IgD-negative memory B cell (primary cell): ENCODE data around the gene CANX. TPM values are rescaled to one million over a fixed set of nuclear protein-coding genes. Genes with fewer than 3 reads are reported as not detected.
"Not testable (repeated sequence)": the region's sequence is repeated elsewhere in the genome, so short reads cannot be mapped to it uniquely, and the experiment has no call there.

Experiments
- H3K27ac Mint-ChIP-seq, 3 donors: one replicate each; pipeline ENCODE4 v1.8.0; 2020 to 2022; ENCODE audit warnings: mild to moderate bottlenecking in 3 of 3, mixed read lengths in 3 of 3, moderate library complexity in 1 of 3
- H3K27me3 Mint-ChIP-seq: one replicate; pipeline ENCODE4 v1.8.0; 2021; ENCODE audit warnings: mixed read lengths
- H3K36me3 Mint-ChIP-seq: one replicate; pipeline ENCODE4 v1.8.0; 2020; ENCODE audit warnings: mild to moderate bottlenecking, mixed read lengths
- H3K4me1 Mint-ChIP-seq, 3 donors: one replicate each; pipeline ENCODE4 v1.8.0; 2020 to 2022; ENCODE audit warnings: mixed read lengths in 3 of 3, mild to moderate bottlenecking in 1 of 3
- H3K4me3 Mint-ChIP-seq, 4 donors: one replicate each; pipeline ENCODE4 v1.8.0; 2020 to 2022; ENCODE audit warnings: mild to moderate bottlenecking in 4 of 4, mixed read lengths in 4 of 4, moderate library complexity in 3 of 4
- H3K9me3 Mint-ChIP-seq, 3 donors: one replicate each; pipeline ENCODE4 v1.8.0; 2020 to 2021; ENCODE audit warnings: mixed read lengths in 3 of 3, mild to moderate bottlenecking in 1 of 3
- polyA plus RNA-seq: library from polyadenylated mRNA; unstranded; fragments of 300-500 nt; fragmentation: Illumina TruSeq; gene quantifications from one replicate; pipeline ENCODE4 v1.2.3, GENCODE V29; 2021

CANX gene
- polyA plus RNA-seq, 1 donor from 2014 or later, result 147 TPM

DNA sequence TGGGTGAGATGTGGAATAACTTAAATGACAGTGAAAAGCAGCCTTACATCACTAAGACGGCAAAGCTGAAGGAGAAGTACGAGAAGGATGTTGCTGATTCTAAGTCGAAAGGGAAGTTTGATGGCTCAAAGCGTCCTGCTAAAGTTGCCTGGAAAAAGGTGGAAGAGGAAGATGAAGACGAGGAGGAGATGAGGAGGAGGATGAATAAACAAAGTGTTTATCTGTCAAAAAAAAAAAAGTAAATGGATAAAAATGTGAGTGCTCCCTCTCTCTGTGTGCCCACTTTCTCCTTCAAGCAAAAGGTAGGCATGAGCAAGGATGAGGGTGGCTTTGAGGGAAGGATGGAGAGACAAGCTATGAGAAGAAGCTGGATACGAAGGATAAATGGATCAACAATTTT, 4.2 kb upstream of the CANX start:
- Mint-ChIP-seq H3K27me3 (no peaks in the 10 kb centered on the region), H3K9me3 (no peaks in the 10 kb centered on the region), H3K36me3 (peaks cover 2% of the 10 kb centered on the region), H3K4me3 (peak overlapping the region in 1 of 4 donors; percentile 75), H3K27ac (peak overlapping the region in 2 of 3 donors; percentile 0 to 92), H3K4me1 (peaks cover 10 to 15% (median 12%) of the 10 kb centered on the region in 3 donors)

DNA sequence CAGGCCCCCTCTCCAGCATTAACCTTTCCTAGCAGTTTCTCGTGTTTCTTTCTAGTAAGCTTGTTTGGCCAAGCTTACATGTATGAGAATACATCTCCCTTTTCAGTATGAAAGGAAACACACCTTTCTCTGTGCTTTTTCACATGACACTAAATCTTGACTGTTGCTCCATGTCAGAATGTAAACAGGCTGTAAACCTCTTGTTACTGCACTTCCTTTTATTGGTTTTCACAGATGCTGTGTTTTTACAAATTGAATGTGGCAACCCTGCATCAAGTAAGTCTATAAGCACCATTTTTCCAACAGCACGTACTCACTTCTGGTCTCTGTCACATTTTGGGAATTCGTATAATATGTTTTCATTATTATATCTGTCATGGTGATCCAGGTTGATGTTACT, 2.2 kb upstream of the CANX start:
- Mint-ChIP-seq H3K36me3 (peaks cover 2% of the 10 kb centered on the region), H3K27me3 (no peaks in the 10 kb centered on the region), H3K27ac (peak overlapping the region in 2 of 3 donors; percentile 5 to 35), H3K4me1 (peaks cover 20 to 25% (median 22%) of the 10 kb centered on the region in 3 donors), H3K9me3 (no peaks in the 10 kb centered on the region), H3K4me3 (peak overlapping the region in 3 of 4 donors; percentile 12 to 34 (median 17))

DNA sequence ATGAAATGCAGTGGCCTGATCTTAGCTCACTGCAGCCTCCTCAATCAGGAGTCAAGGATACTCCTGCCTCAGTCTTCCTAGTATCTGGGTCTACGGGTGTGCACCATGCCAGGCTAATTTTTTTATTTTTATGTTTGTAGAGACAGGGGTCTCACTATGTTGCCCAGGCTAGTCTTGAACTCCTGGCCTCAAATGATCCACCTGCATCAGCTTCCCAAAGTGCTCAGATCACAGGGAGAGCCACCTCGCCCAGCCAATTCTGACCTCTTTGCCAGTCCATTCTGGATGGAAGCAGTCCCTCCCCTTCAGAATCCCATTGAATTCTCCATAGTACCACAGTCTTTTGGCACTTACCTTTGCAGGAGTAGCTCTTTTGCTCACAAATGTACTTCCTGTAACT, 1.7 kb upstream of the CANX start:
- Mint-ChIP-seq H3K9me3 (no peaks in the 10 kb centered on the region), H3K27ac (peak overlapping the region in 2 of 3 donors; percentile 96 to 99), H3K27me3 (no peaks in the 10 kb centered on the region), H3K4me3 (peak overlapping the region in 3 of 4 donors; percentile 27 to 99 (median 70)), H3K4me1 (peaks cover 22 to 27% (median 22%) of the 10 kb centered on the region in 3 donors), H3K36me3 (peaks cover 2% of the 10 kb centered on the region)

DNA sequence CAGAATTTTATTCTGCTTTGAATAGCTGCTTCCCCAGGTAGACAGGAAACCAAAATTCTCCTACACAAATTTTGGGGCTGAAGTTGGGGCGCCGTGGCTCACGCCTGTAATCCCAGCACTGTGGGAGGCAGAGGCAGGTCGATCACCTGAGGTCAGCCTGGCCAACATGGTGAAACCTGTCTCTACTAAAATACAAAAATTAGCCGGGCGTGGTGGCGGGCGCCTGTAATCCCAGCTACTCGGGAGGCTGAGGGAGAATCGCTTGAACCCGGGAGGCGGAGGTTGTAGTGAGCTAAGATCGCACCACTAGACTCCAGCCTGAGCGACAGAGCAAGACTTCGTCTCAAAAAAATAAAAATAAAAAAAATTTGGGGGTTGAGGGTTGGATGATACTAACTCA, 1.2 kb upstream of the CANX start:
- Mint-ChIP-seq H3K4me3 (peak overlapping the region in 3 of 4 donors; percentile 94 to 99 (median 99)), H3K27ac (peak overlapping the region; percentile 96 to 99 (median 99)), H3K4me1 (peaks cover 26 to 27% (median 26%) of the 10 kb centered on the region in 3 donors)
- H3K9me3 Mint-ChIP-seq, H3K27me3 Mint-ChIP-seq, H3K36me3 Mint-ChIP-seq: not testable (repeated sequence)

DNA sequence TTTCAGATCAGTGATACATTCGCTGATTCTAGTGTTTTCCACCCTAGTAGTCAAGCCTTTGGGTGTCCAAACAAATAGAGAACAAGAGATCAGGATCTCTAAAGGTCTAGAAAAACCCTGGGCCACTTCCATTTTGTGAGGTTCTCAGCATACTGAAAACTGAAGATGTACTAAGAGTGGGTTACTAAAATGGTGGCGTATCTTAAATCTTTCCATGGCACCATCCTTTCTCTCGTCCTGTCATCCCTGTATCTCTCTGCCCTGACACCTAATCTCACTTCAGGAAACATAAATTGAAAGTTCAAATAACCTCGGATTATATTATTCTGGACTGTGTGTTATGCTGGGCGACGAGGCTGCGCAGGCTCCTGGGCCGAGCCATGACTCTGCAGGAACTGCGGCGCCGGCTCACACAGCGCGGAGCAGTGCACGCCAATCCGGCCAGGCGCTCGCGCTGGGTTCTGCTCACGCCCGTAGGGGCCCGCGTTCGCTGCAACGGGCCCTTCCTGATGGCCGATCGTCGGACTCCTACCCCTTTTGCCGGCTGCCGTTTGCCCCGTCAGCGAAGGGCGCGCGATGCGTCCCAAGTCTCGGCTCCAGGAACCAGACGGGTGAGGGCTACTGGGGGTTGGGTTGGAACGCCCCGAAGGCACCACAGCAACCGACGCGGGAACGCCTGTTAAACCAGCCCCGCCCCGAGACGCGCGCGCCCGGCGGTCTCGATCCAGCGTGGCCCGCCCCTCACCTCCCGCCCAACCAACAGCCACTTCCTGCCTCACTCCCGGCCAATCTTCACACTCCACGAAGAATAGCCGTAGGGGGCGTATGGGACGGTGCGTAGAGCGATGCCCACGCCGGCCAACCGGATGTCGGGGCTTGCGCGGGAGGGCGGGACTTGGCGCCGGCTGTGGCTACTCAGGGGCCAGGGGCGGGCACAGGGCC, 503 bp upstream of the CANX start:
- Mint-ChIP-seq H3K27me3 (no peaks in the 10 kb centered on the region), H3K27ac (peak overlapping the region; percentile 96 to 99 (median 99)), H3K36me3 (peaks cover 2% of the 10 kb centered on the region), H3K4me3 (peak overlapping the region; percentile 94 to 99 (median 98)), H3K4me1 (peaks cover 27 to 28% (median 27%) of the 10 kb centered on the region in 3 donors), H3K9me3 (no peaks in the 10 kb centered on the region)

DNA sequence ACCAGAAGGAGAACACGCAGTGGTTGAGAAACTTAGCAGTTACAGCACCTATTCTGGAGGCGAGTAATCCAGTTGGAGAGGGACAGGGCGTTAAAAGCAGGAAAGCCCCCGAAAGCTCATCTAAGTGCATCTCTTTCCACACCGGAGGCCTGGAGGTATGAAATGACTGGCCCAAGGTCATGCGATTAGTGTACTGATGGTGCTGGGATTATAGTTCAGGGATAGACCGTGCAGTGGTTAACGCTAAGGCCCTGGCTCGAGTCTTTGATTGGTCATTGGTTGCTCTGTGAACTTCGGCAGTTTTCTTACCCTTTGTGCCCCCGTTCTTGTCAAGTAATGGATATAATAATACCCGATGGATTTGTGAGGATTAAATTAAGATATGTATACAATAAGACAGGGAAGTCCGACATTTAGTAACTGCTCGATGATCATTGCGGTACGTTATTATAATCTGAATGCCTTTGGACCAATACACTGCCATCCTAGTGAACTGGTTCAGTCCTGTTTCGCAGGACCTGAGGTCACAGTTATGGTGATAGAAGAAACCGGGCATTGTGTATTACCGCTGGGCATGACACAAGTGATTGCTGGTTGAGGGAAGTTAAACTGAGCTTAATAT, 960 bp downstream of the CANX start:
- Mint-ChIP-seq H3K36me3 (peaks cover 4% of the 10 kb centered on the region), H3K4me3 (peak overlapping the region; percentile 94 to 99 (median 98)), H3K27ac (peak overlapping the region; percentile 96 to 99 (median 99)), H3K9me3 (no peaks in the 10 kb centered on the region), H3K27me3 (no peaks in the 10 kb centered on the region), H3K4me1 (peaks cover 29 to 36% (median 32%) of the 10 kb centered on the region in 3 donors)

DNA sequence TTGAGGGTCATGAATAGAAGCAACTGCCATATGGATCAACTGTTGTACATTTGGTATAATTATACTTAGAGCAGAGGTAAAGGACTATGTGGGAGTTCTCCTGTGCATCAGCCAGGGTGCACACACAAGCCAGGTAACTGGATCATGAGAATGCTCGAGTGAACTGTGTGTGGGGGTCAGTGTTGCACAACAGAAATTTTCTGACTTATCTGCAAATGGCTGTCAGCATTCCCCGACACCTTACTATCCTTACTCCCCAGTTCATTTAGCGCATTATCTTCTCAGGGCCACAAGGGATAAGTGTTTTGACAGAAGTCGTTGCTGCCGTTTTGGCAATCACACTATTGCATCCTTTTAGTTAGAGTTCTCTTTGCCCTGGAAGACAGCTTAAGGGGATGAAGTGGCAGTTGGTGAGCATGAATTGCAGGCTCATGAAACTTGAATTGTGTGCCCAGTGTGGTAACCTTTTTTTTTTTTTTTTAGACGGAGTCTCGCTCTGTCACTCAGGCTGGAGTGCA, 1.7 kb downstream of the CANX start:
- Mint-ChIP-seq H3K4me1 (peaks cover 33 to 38% (median 34%) of the 10 kb centered on the region in 3 donors), H3K4me3 (peak overlapping the region; percentile 94 to 99 (median 98)), H3K27me3 (no peaks in the 10 kb centered on the region), H3K36me3 (peaks cover 4% of the 10 kb centered on the region), H3K9me3 (no peaks in the 10 kb centered on the region), H3K27ac (peak overlapping the region; percentile 31 to 99 (median 96))

DNA sequence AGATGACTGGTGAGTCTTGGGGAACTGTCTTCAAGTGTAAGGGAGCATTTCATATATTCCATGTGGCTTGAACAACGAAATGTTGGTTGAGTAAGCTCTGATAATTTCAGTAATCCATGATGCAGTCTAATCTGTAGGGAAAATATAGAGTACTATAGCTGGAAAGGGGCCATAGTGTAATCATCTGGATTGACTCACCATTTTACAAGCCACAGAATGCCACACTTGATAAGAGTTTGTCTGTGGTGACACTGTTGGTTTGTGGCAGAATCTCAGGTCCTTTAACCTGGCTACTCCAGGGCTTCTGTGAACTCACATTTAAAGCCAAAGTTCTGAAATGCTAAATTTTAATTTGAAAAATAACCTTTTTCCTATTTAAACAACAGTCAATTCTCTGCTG, 17.5 kb downstream of the CANX start:
- peaks cover 0 to 1% (median 0%) of the 10 kb centered on the region in 3 donors for H3K4me1 Mint-ChIP-seq
- peak overlapping the region in 1 of 3 donors; percentile 26 for H3K27ac Mint-ChIP-seq
- no peak overlapping the region for H3K4me3 Mint-ChIP-seq
- no peaks in the 10 kb centered on the region for H3K36me3 Mint-ChIP-seq
- no peaks in the 10 kb centered on the region for H3K9me3 Mint-ChIP-seq
- H3K27me3 Mint-ChIP-seq, result no peaks in the 10 kb centered on the region

DNA sequence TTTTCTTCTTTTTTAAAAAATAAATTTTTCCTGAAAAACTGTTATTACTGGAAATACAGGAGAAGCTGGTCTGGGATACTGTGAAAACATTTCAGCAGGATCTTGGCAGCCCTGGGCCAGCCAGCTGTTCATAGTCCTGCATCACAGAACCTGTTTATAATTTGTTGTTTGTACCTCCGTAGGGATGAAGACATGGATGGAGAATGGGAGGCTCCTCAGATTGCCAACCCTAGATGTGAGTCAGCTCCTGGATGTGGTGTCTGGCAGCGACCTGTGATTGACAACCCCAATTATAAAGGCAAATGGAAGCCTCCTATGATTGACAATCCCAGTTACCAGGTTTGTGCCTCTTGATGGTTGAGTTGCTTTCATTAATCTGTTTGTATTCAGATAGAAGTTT, 21.5 kb downstream of the CANX start:
- H3K9me3 Mint-ChIP-seq, result no peaks in the 10 kb centered on the region
- H3K27me3 Mint-ChIP-seq, result no peaks in the 10 kb centered on the region
- peak overlapping the region in 1 of 3 donors; percentile 39 for H3K27ac Mint-ChIP-seq
- peaks cover 2% of the 10 kb centered on the region for H3K36me3 Mint-ChIP-seq
- peaks cover 0 to 3% (median 1%) of the 10 kb centered on the region in 3 donors for H3K4me1 Mint-ChIP-seq
- H3K4me3 Mint-ChIP-seq, result no peak overlapping the region

DNA sequence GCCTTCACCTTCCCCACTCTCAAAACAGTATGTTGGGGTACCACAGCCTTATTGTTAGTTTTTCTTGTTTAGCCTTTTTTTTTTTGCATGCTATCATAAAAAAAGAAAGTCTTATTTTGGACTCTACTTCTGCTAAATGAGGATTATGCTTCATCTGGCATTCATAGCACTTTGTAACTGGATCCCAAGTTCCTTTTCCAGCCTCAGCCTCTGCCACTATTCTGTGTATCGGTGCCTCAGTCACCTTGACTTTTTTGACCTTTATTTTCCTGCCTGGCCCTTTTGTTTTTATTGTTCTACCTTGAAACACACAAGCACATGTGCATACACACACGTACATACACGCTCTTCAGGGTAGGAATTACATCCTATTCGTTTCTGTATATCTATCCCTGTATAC, 25.4 kb downstream of the CANX start:
- peaks cover 4% of the 10 kb centered on the region for H3K36me3 Mint-ChIP-seq
- H3K9me3 Mint-ChIP-seq, result no peaks in the 10 kb centered on the region
- no peak overlapping the region for H3K4me3 Mint-ChIP-seq
- peaks cover 6 to 10% (median 9%) of the 10 kb centered on the region in 3 donors for H3K4me1 Mint-ChIP-seq
- no peaks in the 10 kb centered on the region for H3K27me3 Mint-ChIP-seq
- H3K27ac Mint-ChIP-seq, result peak overlapping the region in 1 of 3 donors; percentile 93

DNA sequence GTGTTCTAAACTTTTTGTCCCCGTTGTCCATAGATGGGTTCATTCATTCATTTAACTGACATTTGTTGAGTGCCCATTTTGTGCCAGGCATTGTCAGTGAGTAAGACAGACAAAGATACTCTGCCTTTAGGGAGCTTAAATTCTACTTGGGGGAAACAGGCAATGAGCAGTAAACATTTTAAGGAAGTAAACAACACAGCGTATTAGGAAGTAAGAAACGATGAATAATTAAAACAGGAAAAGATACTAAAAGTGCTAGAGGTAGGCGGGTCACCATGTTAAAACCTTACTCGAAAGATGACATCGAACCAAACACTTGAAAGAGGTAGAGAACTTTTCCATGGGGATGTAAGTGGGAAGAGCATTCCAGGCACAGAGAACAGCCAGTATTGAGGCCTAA, 28.3 kb downstream of the CANX start:
- no peaks in the 10 kb centered on the region for H3K9me3 Mint-ChIP-seq
- H3K36me3 Mint-ChIP-seq, result peaks cover 4% of the 10 kb centered on the region
- peak overlapping the region in 2 of 3 donors; percentile 81 to 86 for H3K27ac Mint-ChIP-seq
- H3K4me3 Mint-ChIP-seq, result peak overlapping the region in 1 of 4 donors; percentile 8
- H3K4me1 Mint-ChIP-seq, result peaks cover 7 to 18% (median 10%) of the 10 kb centered on the region in 3 donors
- no peaks in the 10 kb centered on the region for H3K27me3 Mint-ChIP-seq

DNA sequence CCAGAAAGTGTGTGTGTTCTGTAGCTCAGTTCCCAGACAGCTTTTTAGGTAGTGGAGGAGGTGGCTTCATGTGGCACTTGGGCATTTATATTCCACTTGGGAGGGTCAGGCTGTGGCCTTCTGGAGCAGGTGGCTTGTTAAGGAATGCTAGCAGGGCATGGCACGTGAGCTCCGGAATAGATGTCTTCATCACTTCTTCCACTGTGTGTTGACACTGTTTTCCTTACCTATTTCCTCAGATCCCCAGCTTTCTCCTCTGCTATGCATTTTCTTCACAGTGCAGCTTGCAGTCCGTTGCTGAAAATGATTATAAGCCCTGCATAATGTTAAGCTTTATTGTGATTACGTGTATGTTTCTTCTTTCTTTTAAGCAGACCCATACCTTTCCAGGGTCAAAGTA, 30.5 kb downstream of the CANX start:
- Mint-ChIP-seq H3K27ac (no peak overlapping the region), H3K4me1 (peaks cover 10 to 25% (median 25%) of the 10 kb centered on the region in 3 donors), H3K4me3 (peak overlapping the region in 1 of 4 donors; percentile 53), H3K9me3 (no peaks in the 10 kb centered on the region), H3K27me3 (no peaks in the 10 kb centered on the region), H3K36me3 (peaks cover 4% of the 10 kb centered on the region)

DNA sequence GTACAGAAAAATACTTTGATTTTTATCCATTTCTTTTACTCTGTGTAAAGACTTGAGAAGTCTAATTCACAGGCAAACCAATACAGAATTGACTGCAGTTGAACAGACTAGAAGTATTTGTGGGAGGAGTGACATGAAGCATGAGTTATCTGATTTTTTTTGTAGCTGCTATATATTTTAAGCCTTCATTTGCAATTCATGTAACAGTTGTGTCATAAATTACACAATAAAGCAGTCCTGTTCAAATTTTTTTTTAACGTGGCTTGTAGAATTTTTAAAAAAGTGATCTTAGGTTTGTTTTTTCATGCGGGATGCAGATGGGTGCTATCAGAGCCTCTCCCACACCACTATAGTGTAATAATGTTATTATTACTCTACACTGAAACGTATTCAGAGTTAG, 31.0 kb downstream of the CANX start:
- H3K4me3 Mint-ChIP-seq, result peak overlapping the region in 1 of 4 donors; percentile 53
- no peaks in the 10 kb centered on the region for H3K27me3 Mint-ChIP-seq
- H3K27ac Mint-ChIP-seq, result peak overlapping the region in 2 of 3 donors; percentile 1 to 56
- H3K4me1 Mint-ChIP-seq, result peaks cover 14 to 29% (median 29%) of the 10 kb centered on the region in 3 donors
- peaks cover 2% of the 10 kb centered on the region for H3K36me3 Mint-ChIP-seq
- H3K9me3 Mint-ChIP-seq, result no peaks in the 10 kb centered on the region

DNA sequence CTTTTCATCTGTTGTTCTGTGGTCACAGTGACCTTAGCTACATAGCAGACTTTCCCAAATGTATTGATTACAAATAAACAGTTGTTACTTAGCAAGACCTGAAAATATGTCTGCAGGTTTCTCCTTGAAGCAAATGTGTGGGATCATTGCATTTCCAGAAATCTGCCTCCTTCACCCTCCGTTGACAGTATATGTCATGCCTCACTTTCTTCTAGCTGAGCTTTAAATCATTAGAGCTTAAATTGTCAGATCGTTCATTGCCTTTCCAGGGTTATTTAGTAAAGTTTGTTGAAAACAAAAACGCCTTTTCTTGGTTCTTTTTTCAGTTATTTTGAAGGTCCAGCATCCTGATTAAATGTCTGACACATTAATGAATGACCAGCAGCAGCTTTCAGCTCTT, 31.6 kb downstream of the CANX start:
- H3K27ac Mint-ChIP-seq, result peak overlapping the region in 1 of 3 donors; percentile 56
- H3K9me3 Mint-ChIP-seq, result no peaks in the 10 kb centered on the region
- H3K36me3 Mint-ChIP-seq, result peaks cover 2% of the 10 kb centered on the region
- H3K4me3 Mint-ChIP-seq, result peak overlapping the region in 1 of 4 donors; percentile 53
- H3K27me3 Mint-ChIP-seq, result no peaks in the 10 kb centered on the region
- peaks cover 15 to 32% (median 31%) of the 10 kb centered on the region in 3 donors for H3K4me1 Mint-ChIP-seq

DNA sequence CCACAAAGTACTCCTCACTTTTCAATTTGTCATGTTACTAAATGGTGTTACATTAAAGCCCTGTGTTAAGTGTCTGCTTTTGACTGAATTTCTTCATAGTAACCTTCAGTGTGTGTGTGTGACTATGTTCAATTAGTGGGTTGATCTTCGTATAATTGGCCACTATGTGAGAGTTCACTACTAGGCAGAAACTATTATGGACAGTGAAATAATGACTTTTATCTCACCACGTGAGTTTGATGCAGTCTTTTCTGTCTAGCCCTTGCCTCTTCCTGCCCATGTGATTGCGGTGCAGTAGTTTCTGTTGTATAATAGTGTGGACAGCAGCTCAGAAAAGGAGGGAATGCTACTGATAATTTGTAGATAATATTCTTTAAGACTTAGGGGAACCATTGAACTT, 32.1 kb downstream of the CANX start:
- no peaks in the 10 kb centered on the region for H3K9me3 Mint-ChIP-seq
- H3K4me1 Mint-ChIP-seq, result peaks cover 16 to 32% (median 31%) of the 10 kb centered on the region in 3 donors
- H3K27me3 Mint-ChIP-seq, result no peaks in the 10 kb centered on the region
- peaks cover 2% of the 10 kb centered on the region for H3K36me3 Mint-ChIP-seq
- H3K27ac Mint-ChIP-seq, result peak overlapping the region in 2 of 3 donors; percentile 39 to 56
- peak overlapping the region in 2 of 4 donors; percentile 21 to 53 for H3K4me3 Mint-ChIP-seq
